Mesendoderm (in vitro differentiated cells): Measurements from ENCODE around the gene GET4.

Experiments
- DNase-seq: peaks from one replicate; pipeline ENCODE4 v3.0.0; 2013
- H2AK5ac ChIP-seq: 2 replicates; pipeline ENCODE4 v1.6.1; 2013; ENCODE audit warnings: low read length, inconsistent platforms
- H2BK120ac ChIP-seq: 2 replicates; pipeline ENCODE4 v1.6.1; 2013; ENCODE audit warnings: low read depth, mild to moderate bottlenecking, low read length, moderate library complexity, mixed read lengths
- H2BK15ac ChIP-seq: replicated peaks from 2 replicates; pipeline ENCODE4 v1.6.1; 2013; ENCODE audit warnings: low read depth, mild to moderate bottlenecking, moderate library complexity
- H2BK5ac ChIP-seq: 2 replicates; pipeline ENCODE4 v1.6.1; 2013; ENCODE audit warnings: low read length, inconsistent platforms
- H3K18ac ChIP-seq: 2 replicates; pipeline ENCODE4 v1.6.1; 2013; ENCODE audit warnings: mild to moderate bottlenecking, low read length, mixed read lengths
- H3K23ac ChIP-seq: one replicate; pipeline ENCODE4 v1.6.1; 2013; ENCODE audit warnings: low read length
- H3K27ac ChIP-seq: 2 replicates; pipeline ENCODE4 v1.5.1; 2013; ENCODE audit warnings: low read depth, mild to moderate bottlenecking, inconsistent platforms, low read length, moderate library complexity
- H3K27me3 ChIP-seq: 2 replicates; pipeline ENCODE4 v1.6.1; 2013; ENCODE audit warnings: low read length, control low read depth, mild to moderate bottlenecking, inconsistent platforms; ENCODE audit not compliant: insufficient read depth, poor library complexity
- H3K36me3 ChIP-seq: 2 replicates; pipeline ENCODE4 v1.6.1; 2013; ENCODE audit warnings: low read length, inconsistent platforms; ENCODE audit not compliant: control insufficient read depth, insufficient read depth
- H3K4ac ChIP-seq: one replicate; pipeline ENCODE4 v1.6.1; 2013; ENCODE audit warnings: low read depth, mild to moderate bottlenecking, low read length, moderate library complexity
- H3K4me1 ChIP-seq: 2 replicates; pipeline ENCODE4 v1.6.1; 2013; ENCODE audit warnings: low read depth, low read length, inconsistent platforms; ENCODE audit not compliant: control insufficient read depth
- H3K4me2 ChIP-seq: 2 replicates; pipeline ENCODE4 v1.6.1; 2013; ENCODE audit warnings: low read length
- H3K4me3 ChIP-seq: 2 replicates; pipeline ENCODE4 v1.5.1; 2013; ENCODE audit warnings: mild to moderate bottlenecking, low read length
- H3K56ac ChIP-seq: one replicate; pipeline ENCODE4 v1.6.1; 2013; ENCODE audit warnings: low read length
- H3K79me1 ChIP-seq: 2 replicates; pipeline ENCODE4 v1.6.1; 2013; ENCODE audit warnings: low read length, inconsistent platforms
- H3K79me2 ChIP-seq: 2 replicates; pipeline ENCODE4 v1.6.1; 2013; ENCODE audit warnings: mild to moderate bottlenecking, low read length; ENCODE audit not compliant: control insufficient read depth, insufficient read depth
- H3K9ac ChIP-seq: 2 replicates; pipeline ENCODE4 v1.6.1; 2013; ENCODE audit warnings: low read length, inconsistent platforms
- H4K5ac ChIP-seq: one replicate; pipeline ENCODE4 v1.6.1; 2013; ENCODE audit warnings: low read length
- H4K8ac ChIP-seq: one replicate; pipeline ENCODE4 v1.6.1; 2013; ENCODE audit warnings: low read depth, mild to moderate bottlenecking, control low read depth, low read length, moderate library complexity
- WGBS: extraction: QIAGEN DNeasy Blood & Tissue Kit; methylation state at CpG from one replicate; pipeline ENCODE4 v1.1.7; 2013; ENCODE audit warnings: low lambda C conversion rate, missing lambda C conversion rate; ENCODE audit not compliant: insufficient coverage; ENCODE audit errors: extremely low coverage; 5-methylcytosine and 5-hydroxymethylcytosine counted together

Gene GET4

DNA sequence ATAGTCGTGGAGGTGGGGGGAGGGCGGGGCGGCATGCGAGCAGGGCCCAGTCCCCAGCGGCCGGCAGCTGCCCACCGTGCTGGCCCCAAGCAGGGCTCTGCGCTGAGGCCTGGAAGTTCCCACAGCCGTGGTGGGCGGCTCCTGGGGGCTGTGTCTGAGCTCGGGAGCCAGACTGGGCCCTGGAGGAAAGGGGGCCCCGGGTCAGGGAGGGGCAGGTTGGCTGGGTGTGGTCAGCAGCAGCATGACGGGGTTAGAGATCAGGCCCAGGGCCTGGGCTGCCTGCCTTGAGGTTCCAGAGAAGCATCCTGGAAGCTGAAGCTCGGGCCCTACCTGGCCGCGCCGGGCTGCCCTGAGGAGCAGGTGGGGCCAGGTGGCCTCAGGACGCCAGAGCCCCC lies 22.1 kb downstream of the GET4 start:
- no CpG with 5 or more reads among the region's 18 CpGs for WGBS

DNA sequence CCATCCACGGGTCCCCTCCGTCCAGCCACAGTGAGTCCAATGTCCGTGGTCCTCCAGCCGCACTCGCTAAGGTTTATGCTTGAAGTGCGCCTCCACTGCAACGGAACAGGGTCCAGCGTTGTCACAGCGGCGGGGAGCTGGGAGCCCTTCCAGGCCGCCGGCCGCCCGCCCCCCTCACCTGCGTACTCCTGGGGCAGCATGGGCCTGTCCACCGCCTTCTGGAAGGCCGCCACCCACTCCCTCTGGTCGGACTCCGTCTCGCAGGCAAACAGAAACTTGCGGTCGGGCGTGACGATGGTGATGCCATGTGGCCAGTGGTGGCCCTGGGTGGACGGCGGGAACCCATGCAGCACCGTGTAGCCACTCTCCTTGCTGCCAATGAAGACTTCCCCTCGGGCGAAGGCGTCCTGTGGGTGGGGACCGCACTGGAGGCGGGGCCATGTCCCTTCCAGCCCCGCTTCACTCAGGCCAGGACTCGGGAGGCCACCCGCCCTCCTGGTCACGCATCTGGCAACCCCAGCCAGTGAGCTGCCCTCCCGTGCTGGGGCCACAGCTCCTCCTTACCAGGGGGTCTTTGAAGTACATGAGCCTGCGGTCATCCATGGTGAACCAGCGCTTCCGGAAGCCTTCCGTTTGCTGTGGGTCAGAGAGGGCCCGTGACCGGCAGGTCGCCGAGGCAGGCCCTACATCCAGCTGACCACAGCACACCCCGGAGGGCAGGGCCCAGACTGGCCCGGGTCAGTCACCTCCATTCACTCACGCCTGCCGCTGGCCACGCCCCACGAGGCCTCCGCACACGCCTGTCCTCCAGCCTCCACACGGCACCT lies 22.7 kb downstream of the GET4 start:
- Histone ChIP-seq H2AK5ac (no peak overlapping the region), H2BK120ac (no peak overlapping the region), H4K8ac (no peak overlapping the region), H3K18ac (no peak overlapping the region), H3K79me1 (no peaks in the 10 kb centered on the region), H3K4me2 (no peak overlapping the region), H3K56ac (no peak overlapping the region), H3K9ac (no peak overlapping the region), H3K27me3 (no peaks in the 10 kb centered on the region), H3K4ac (no peak overlapping the region), H2BK15ac (no peak overlapping the region), H2BK5ac (no peak overlapping the region), H3K79me2 (no peaks in the 10 kb centered on the region), H3K36me3 (peaks cover 6% of the 10 kb centered on the region), H3K4me1 (no peaks in the 10 kb centered on the region), H4K5ac (no peak overlapping the region), H3K23ac (no peak overlapping the region), H3K4me3 (no peak overlapping the region), H3K27ac (no peak overlapping the region)
- no peak for DNase-seq
- WGBS: no CpG with 5 or more reads among the region's 54 CpGs

More for the DNA sequence above, 22.1 kb downstream of the GET4 start:
- Histone ChIP-seq H3K4me2 (no peak overlapping the region), H3K36me3 (peaks cover 10% of the 10 kb centered on the region), H3K79me1 (no peaks in the 10 kb centered on the region), H2BK120ac (no peak overlapping the region), H3K79me2 (no peaks in the 10 kb centered on the region), H3K4ac (no peak overlapping the region), H3K23ac (no peak overlapping the region), H3K56ac (no peak overlapping the region), H3K9ac (no peak overlapping the region), H4K5ac (no peak overlapping the region), H2BK5ac (no peak overlapping the region), H3K4me1 (no peaks in the 10 kb centered on the region), H2AK5ac (no peak overlapping the region), H3K27ac (no peak overlapping the region), H3K27me3 (no peaks in the 10 kb centered on the region), H3K4me3 (no peak overlapping the region), H3K18ac (no peak overlapping the region), H4K8ac (no peak overlapping the region), H2BK15ac (no peak overlapping the region)
- no peak for DNase-seq

DNA sequence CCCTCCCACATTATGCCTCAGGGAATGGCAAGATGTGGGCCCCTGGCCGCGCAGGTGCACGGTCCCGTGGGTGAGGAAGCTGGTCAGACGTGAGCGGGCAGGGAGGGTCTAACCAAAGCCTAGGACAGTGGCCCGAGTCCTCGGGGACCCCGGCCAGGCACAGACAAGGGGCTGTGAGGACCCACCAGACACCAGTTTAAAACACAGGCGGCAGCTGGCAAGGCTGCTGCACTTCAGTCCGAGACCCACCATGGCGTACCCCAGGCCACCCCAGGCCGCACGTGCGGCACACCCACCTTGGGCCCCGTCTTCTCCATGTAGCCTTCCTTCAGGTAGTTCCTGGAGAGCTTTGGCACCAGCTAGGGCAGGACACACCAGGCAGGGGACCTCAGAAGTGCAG lies 23.5 kb downstream of the GET4 start:
- DNase-seq: no peak

DNA sequence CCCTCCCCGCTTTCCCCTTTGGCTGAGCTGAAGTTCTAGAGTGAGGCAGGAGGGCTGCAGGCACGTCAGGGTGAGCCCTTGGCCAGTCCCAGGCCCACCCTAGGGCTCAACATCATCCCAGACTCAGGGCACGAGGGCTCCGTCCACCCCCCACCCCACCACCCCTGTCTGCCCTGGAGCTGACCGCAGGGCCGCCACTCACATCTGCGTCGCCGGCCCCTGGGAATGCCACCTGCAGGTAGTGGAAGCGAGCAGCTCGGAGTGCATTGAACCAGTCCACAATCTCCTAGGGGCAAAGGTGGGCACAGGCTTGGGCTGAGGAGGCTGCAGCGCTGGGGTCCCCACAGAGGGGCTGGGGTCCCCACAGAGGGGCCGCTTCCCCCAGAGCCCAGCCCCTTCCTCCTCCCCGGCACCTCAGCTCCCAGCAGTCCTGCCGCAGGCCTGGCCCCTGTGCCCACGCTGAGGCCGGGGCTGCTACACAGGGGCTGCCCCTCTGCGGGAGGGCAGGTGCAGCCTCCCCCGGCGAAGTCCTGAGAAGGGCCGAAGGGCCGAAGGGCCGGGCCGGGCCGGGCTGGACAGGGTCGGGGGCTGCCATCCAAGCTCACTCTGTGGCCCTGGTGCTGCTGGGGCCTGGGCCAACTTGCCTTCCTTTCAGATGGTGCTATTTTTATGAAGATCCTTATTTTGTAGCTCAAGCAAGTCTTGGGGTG lies 24.1 kb downstream of the GET4 start:
- H3K18ac ChIP-seq: no peak overlapping the region
- no peak overlapping the region for H3K27ac ChIP-seq
- H2BK5ac ChIP-seq: no peak overlapping the region
- H3K36me3 ChIP-seq: peaks cover 6% of the 10 kb centered on the region
- H4K5ac ChIP-seq: no peak overlapping the region
- no CpG with 5 or more reads among the region's 26 CpGs for WGBS
- no peak overlapping the region for H3K9ac ChIP-seq
- H4K8ac ChIP-seq: no peak overlapping the region
- no peak overlapping the region for H2BK15ac ChIP-seq
- H3K4me2 ChIP-seq: no peak overlapping the region
- H2BK120ac ChIP-seq: no peak overlapping the region
- no peak overlapping the region for H3K4me3 ChIP-seq
- no peak overlapping the region for H3K23ac ChIP-seq
- no peaks in the 10 kb centered on the region for H3K4me1 ChIP-seq
- no peak for DNase-seq
- H3K4ac ChIP-seq: no peak overlapping the region
- no peak overlapping the region for H2AK5ac ChIP-seq
- no peaks in the 10 kb centered on the region for H3K79me1 ChIP-seq
- no peaks in the 10 kb centered on the region for H3K79me2 ChIP-seq
- no peak overlapping the region for H3K56ac ChIP-seq
- no peaks in the 10 kb centered on the region for H3K27me3 ChIP-seq

More for the DNA sequence above, 23.5 kb downstream of the GET4 start:
- peaks cover 6% of the 10 kb centered on the region for H3K36me3 ChIP-seq
- no peaks in the 10 kb centered on the region for H3K79me1 ChIP-seq
- no peaks in the 10 kb centered on the region for H3K4me1 ChIP-seq
- H3K56ac ChIP-seq: no peak overlapping the region
- H3K79me2 ChIP-seq: no peaks in the 10 kb centered on the region
- H2BK120ac ChIP-seq: no peak overlapping the region
- no peak overlapping the region for H4K8ac ChIP-seq
- H2AK5ac ChIP-seq: no peak overlapping the region
- H2BK15ac ChIP-seq: no peak overlapping the region
- H2BK5ac ChIP-seq: no peak overlapping the region
- WGBS: no CpG with 5 or more reads among the region's 16 CpGs
- no peak overlapping the region for H4K5ac ChIP-seq
- no peak overlapping the region for H3K4me3 ChIP-seq
- no peak overlapping the region for H3K23ac ChIP-seq
- H3K4ac ChIP-seq: no peak overlapping the region
- no peak overlapping the region for H3K4me2 ChIP-seq
- no peak overlapping the region for H3K27ac ChIP-seq
- H3K9ac ChIP-seq: no peak overlapping the region
- H3K18ac ChIP-seq: no peak overlapping the region
- H3K27me3 ChIP-seq: no peaks in the 10 kb centered on the region

DNA sequence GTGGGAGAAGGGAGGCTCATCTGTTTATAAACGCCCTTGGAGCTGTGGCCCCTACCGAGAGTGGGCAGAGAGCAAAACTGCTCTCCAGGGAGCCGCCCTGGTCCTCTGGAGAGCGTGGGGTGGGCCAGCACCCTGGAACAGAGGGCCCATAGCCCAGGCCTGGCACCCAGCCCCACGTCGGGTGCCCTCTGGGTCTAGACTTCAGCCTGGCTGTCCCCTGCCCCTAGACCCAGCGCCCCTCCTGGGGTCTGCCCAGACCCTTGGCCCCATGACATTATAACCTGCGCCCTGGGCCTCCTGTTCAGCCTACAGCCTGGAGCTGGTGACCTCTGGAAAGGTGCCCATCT lies 24.7 kb downstream of the GET4 start:
- no peak overlapping the region for H3K9ac ChIP-seq
- H2BK15ac ChIP-seq: no peak overlapping the region
- no peak overlapping the region for H3K27ac ChIP-seq
- H3K4me1 ChIP-seq: no peaks in the 10 kb centered on the region
- no peak overlapping the region for H4K5ac ChIP-seq
- H3K79me1 ChIP-seq: no peaks in the 10 kb centered on the region
- H3K18ac ChIP-seq: no peak overlapping the region
- H3K56ac ChIP-seq: peak overlapping the region; percentile 3
- H3K79me2 ChIP-seq: no peaks in the 10 kb centered on the region
- H3K4me2 ChIP-seq: no peak overlapping the region
- no peak overlapping the region for H3K23ac ChIP-seq
- WGBS: no CpG with 5 or more reads among the region's 8 CpGs
- DNase-seq: no peak
- H3K4me3 ChIP-seq: no peak overlapping the region
- H3K4ac ChIP-seq: no peak overlapping the region
- no peak overlapping the region for H2BK5ac ChIP-seq
- H2BK120ac ChIP-seq: no peak overlapping the region
- H4K8ac ChIP-seq: no peak overlapping the region
- H3K27me3 ChIP-seq: no peaks in the 10 kb centered on the region
- H3K36me3 ChIP-seq: peaks cover 2% of the 10 kb centered on the region
- H2AK5ac ChIP-seq: no peak overlapping the region
